ENCODE measurements around the gene FBXO15.

DNA sequence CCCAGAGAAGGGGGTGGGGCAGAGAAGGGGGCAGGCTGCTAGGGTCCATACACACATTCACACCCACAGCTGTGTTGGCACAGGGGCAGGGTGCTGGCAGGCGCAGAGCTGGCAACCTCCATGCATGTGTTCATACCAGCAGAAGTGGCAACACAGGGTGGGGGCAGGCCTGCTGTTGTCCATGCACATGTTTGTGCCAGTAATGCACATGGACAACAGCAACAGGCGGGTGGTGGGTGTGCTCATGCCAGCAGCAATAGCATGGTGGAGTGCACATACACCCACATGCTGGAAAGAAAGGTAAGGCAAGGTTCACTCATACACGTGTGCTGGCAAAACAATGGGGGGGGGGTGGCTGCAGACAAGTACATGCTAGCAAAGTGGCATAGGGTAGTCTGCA, 54.7 kb downstream of the FBXO15 start:
- TF ChIP-seq CTCF (conservative IDR thresholded peaks at IDR 0.05 in 1 of 2, IDR thresholded peaks at IDR 0.05 in 1 of 2; ENCODE audit: low read depth in 1 of 2, low read length in 2 of 2) (no peak), EZH2 (IDR thresholded peaks at IDR 0.05; ENCODE audit: low read length, missing control alignments) (no peak)

All from fibroblast of lung (primary cell).